ENCODE measurements around the gene FXYD6.
A peak's percentile ranks its signal among the peaks of the same experiment; 100 is the strongest.

The FXYD6 gene

GRCh38 chr11:117827521-117828511, 48.6 kb downstream of the FXYD6 start:
- Histone ChIP-seq H3K9ac (ENCODE audit: low read length) (peak overlapping the region; percentile 51; the same call in 1 of the 2 replicates), H4K20me1 (ENCODE audit: insufficient read depth, low read length) (no peaks in the 10 kb centered on the region), H3K4me3 (ENCODE audit: low read length) (peak overlapping the region; percentile 35; the same call in 1 of the 2 replicates), H3K79me2 (ENCODE audit: low read length) (no peaks in the 10 kb centered on the region), H3K27ac (ENCODE audit: low read length) (peak overlapping the region; percentile 24; the same call in 1 of the 2 replicates), H3K36me3 (replicated peaks; ENCODE audit: low read depth, low read length) (no peaks in the 10 kb centered on the region), H2AFZ (ENCODE audit: low read depth, low read length) (0 out of 2 replicates have a peak overlapping the region, but pooled peaks have one; percentile 1), H3K27me3 (ENCODE audit: low read depth, low read length) (no peaks in the 10 kb centered on the region), H3K9me3 (ENCODE audit: insufficient read depth, low read length) (no peaks in the 10 kb centered on the region), H3K4me1 (ENCODE audit: low read length) (peaks cover 80% of the 10 kb centered on the region), H3K4me2 (ENCODE audit: low read length) (peak overlapping the region; percentile 51)
- TF ChIP-seq CTCF (IDR thresholded peaks at IDR 0.05; ENCODE audit: low read depth, low read length) (no peak), EZH2phosphoT487 (IDR thresholded peaks at IDR 0.05; ENCODE audit: low read depth) (no peak)

- Histone ChIP-seq H3K36me3 (replicated peaks; ENCODE audit: low read depth, low read length) (no peaks in the 10 kb centered on the region), H3K9ac (ENCODE audit: low read length) (no peak overlapping the region), H3K27me3 (ENCODE audit: low read depth, low read length) (no peaks in the 10 kb centered on the region), H3K4me1 (ENCODE audit: low read length) (peaks cover 88% of the 10 kb centered on the region), H3K4me2 (ENCODE audit: low read length) (no peak overlapping the region), H4K20me1 (ENCODE audit: insufficient read depth, low read length) (no peaks in the 10 kb centered on the region), H3K4me3 (ENCODE audit: low read length) (no peak overlapping the region), H3K27ac (ENCODE audit: low read length) (no peak overlapping the region), H3K79me2 (ENCODE audit: low read length) (no peaks in the 10 kb centered on the region), H2AFZ (ENCODE audit: low read depth, low read length) (no peak overlapping the region), H3K9me3 (ENCODE audit: insufficient read depth, low read length) (no peaks in the 10 kb centered on the region)
- TF ChIP-seq EZH2phosphoT487 (IDR thresholded peaks at IDR 0.05; ENCODE audit: low read depth): no peak
- no peak for TF ChIP-seq CTCF (IDR thresholded peaks at IDR 0.05; ENCODE audit: low read depth, low read length)
Measured at GRCh38 chr11:117826832-117827231, 49.6 kb downstream of the FXYD6 start.

- Histone ChIP-seq H3K4me2 (ENCODE audit: low read length) (no peak overlapping the region), H3K27me3 (ENCODE audit: low read depth, low read length) (no peaks in the 10 kb centered on the region), H3K79me2 (ENCODE audit: low read length) (no peaks in the 10 kb centered on the region), H3K27ac (ENCODE audit: low read length) (no peak overlapping the region), H3K36me3 (replicated peaks; ENCODE audit: low read depth, low read length) (no peaks in the 10 kb centered on the region), H2AFZ (ENCODE audit: low read depth, low read length) (no peak overlapping the region), H4K20me1 (ENCODE audit: insufficient read depth, low read length) (no peaks in the 10 kb centered on the region), H3K9ac (ENCODE audit: low read length) (no peak overlapping the region), H3K9me3 (ENCODE audit: insufficient read depth, low read length) (no peaks in the 10 kb centered on the region), H3K4me1 (ENCODE audit: low read length) (peaks cover 86% of the 10 kb centered on the region), H3K4me3 (ENCODE audit: low read length) (no peak overlapping the region)
- no peak for TF ChIP-seq CTCF (IDR thresholded peaks at IDR 0.05; ENCODE audit: low read depth, low read length)
Measured at GRCh38 chr11:117826190-117826570, 50.3 kb downstream of the FXYD6 start.

GRCh38 chr11:117825538-117826189, 50.8 kb downstream of the FXYD6 start:
- Histone ChIP-seq H3K9ac (ENCODE audit: low read length) (no peak overlapping the region), H3K79me2 (ENCODE audit: low read length) (no peaks in the 10 kb centered on the region), H3K27me3 (ENCODE audit: low read depth, low read length) (no peaks in the 10 kb centered on the region), H3K4me1 (ENCODE audit: low read length) (peaks cover 81% of the 10 kb centered on the region), H3K36me3 (replicated peaks; ENCODE audit: low read depth, low read length) (no peaks in the 10 kb centered on the region), H4K20me1 (ENCODE audit: insufficient read depth, low read length) (no peaks in the 10 kb centered on the region), H3K9me3 (ENCODE audit: insufficient read depth, low read length) (no peaks in the 10 kb centered on the region), H3K4me2 (ENCODE audit: low read length) (peak overlapping the region; percentile 54; the same call in 1 of the 2 replicates), H2AFZ (ENCODE audit: low read depth, low read length) (no peak overlapping the region), H3K4me3 (ENCODE audit: low read length) (no peak overlapping the region), H3K27ac (ENCODE audit: low read length) (no peak overlapping the region)
- no peak for TF ChIP-seq EZH2phosphoT487 (IDR thresholded peaks at IDR 0.05; ENCODE audit: low read depth)
- TF ChIP-seq CTCF (IDR thresholded peaks at IDR 0.05; ENCODE audit: low read depth, low read length): no peak

All from OCI-LY3 (cell line).